Nephron progenitor cell (in vitro differentiated cells): ENCODE measurements around the gene TEX47.

Experiments used
- DNase-seq: peaks from one replicate; pipeline ENCODE4 v3.0.0; 2021
- H3K27ac Mint-ChIP-seq: 2 replicates; pipeline ENCODE4 v1.8.0; 2021; ENCODE audit warnings: mild to moderate bottlenecking, moderate library complexity, mixed read lengths
- H3K27me3 Mint-ChIP-seq: 2 replicates; pipeline ENCODE4 v1.8.0; 2021; ENCODE audit warnings: mild to moderate bottlenecking, low read depth, mixed read lengths; ENCODE audit not compliant: poor library complexity
- H3K36me3 Mint-ChIP-seq: 2 replicates; pipeline ENCODE4 v1.8.0; 2021; ENCODE audit warnings: low read depth, mixed read lengths
- H3K4me1 Mint-ChIP-seq: 2 replicates; pipeline ENCODE4 v1.8.0; 2021; ENCODE audit warnings: mixed read lengths
- H3K4me3 Mint-ChIP-seq: 2 replicates; pipeline ENCODE4 v1.8.0; 2021; ENCODE audit warnings: mild to moderate bottlenecking, moderate library complexity, mixed read lengths
- H3K9me3 Mint-ChIP-seq: 2 replicates; pipeline ENCODE4 v1.8.0; 2021; ENCODE audit warnings: mild to moderate bottlenecking, moderate library complexity, mixed read lengths
- TF ChIP-seq, protein P1 (sequence below): fragments of 200-600 bp; sonication (generic); IDR thresholded peaks from 2 replicates; pipeline ENCODE4 v1.5.0; 2021; ENCODE audit warnings: antibody characterized with exemption

Gene TEX47

DNA sequence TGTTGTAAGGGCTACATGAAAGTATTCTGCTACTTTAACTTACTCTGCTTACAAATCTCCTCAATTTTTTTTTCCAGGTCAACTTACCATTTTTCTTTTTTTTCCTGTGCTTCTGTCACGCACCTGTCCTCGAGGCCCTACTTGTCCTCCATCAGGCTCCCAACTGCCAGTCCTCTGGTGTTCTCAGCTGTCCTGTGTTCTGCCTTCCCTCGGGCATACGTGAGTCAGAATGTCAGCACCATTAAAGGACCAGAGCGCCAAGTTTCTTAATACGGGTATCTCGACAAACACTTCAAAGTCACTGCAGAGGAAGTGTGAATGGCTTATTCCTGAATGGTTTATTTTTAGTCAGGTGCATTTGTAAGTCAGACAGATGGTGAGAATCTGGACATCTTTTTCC, at the start of gene TEX47:
Gene TEX47 (minus strand): TSS at position 185 of the 400 bp plus-strand sequence. CDS start 795 bp downstream, outside the sequence.
- Mint-ChIP-seq H3K27ac (no peak within 1 kb of the TSS), H3K4me3 (no peak within 1 kb of the TSS), H3K27me3 (no peaks in the 10 kb centered on the region), H3K4me1 (no peaks in the 10 kb centered on the region), H3K9me3 (no peaks in the 10 kb centered on the region), H3K36me3 (no peaks in the 10 kb centered on the region)
- TF ChIP-seq, protein P1, sequence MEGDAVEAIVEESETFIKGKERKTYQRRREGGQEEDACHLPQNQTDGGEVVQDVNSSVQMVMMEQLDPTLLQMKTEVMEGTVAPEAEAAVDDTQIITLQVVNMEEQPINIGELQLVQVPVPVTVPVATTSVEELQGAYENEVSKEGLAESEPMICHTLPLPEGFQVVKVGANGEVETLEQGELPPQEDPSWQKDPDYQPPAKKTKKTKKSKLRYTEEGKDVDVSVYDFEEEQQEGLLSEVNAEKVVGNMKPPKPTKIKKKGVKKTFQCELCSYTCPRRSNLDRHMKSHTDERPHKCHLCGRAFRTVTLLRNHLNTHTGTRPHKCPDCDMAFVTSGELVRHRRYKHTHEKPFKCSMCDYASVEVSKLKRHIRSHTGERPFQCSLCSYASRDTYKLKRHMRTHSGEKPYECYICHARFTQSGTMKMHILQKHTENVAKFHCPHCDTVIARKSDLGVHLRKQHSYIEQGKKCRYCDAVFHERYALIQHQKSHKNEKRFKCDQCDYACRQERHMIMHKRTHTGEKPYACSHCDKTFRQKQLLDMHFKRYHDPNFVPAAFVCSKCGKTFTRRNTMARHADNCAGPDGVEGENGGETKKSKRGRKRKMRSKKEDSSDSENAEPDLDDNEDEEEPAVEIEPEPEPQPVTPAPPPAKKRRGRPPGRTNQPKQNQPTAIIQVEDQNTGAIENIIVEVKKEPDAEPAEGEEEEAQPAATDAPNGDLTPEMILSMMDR: no peak
- DNase-seq: no peak

DNA sequence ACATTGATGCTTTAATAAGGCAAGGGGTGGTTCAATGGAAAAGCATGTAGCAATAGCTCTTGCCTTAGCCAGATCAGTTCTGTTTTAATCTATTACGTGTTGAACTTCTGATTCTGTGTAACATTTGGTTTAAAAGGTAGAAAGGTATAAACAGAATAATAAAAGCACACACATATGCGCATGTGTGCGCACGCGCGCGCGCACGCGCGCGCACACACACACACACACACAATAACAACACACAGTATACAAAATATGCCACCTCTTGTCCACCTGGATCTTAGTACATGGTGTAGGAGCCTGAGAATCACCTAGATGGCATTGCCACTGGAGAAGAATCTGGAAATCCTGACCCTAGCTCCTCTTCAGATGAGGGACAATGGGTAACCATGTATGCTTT, 49.6 kb upstream of the TEX47 start:
- Mint-ChIP-seq H3K36me3 (no peaks in the 10 kb centered on the region), H3K4me3 (no peak overlapping the region), H3K4me1 (no peaks in the 10 kb centered on the region), H3K27ac (no peak overlapping the region), H3K9me3 (peaks cover 3% of the 10 kb centered on the region), H3K27me3 (no peaks in the 10 kb centered on the region)
- DNase-seq: no peak
- TF ChIP-seq, protein P1: no peak

DNA sequence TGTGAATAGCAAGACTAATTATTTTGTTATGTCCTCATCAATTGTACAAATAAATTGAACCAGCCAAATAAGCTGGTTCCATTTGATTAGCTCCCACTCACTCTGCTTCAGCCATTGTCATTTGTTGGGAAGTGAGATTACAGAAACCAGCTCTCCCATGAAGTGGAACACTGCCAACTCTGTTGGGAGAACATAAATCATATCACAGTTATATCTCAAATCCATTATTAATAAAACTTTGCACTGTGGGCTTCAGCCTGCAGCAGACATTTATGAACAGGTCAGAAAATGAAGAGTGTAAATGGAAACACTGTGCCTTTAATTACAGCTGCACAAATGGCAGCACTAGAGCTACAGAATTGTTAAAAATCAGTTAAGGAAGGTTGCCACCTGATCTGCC, 46.7 kb upstream of the TEX47 start:
- Mint-ChIP-seq H3K4me1 (no peaks in the 10 kb centered on the region), H3K27ac (no peak overlapping the region), H3K4me3 (no peak overlapping the region), H3K27me3 (no peaks in the 10 kb centered on the region), H3K9me3 (no peaks in the 10 kb centered on the region), H3K36me3 (no peaks in the 10 kb centered on the region)
- TF ChIP-seq, protein P1: no peak
- DNase-seq: no peak

DNA sequence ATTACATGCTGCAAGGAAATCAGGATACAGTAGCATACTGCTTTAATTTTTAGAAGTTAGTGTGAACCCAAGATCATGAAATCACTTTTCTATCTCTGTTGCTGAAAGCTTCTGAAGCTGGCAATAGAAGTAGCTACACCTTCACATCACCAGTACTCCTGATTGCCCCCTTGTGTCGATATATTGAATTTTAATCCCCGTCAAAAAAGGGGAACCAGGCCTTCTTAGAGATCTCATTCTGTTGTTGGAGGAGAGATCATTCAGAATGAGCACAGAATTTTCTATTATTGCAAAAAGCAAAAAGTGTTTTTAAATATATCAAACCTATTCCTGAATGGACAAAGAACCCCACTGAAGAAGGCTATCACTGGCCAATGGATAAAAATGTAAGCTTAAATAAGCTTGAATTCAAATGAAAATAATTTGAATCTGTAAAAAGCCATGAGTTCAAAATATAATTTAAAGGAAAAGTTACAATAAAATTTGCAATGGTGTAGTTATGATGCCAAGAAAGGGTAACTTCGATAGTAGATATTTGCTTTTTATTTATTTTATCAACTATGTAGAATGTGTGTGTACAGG, 39.7 kb upstream of the TEX47 start:
- Mint-ChIP-seq H3K27me3 (no peaks in the 10 kb centered on the region), H3K9me3 (no peaks in the 10 kb centered on the region)
- TF ChIP-seq, protein P1: peak; percentile 76

DNA sequence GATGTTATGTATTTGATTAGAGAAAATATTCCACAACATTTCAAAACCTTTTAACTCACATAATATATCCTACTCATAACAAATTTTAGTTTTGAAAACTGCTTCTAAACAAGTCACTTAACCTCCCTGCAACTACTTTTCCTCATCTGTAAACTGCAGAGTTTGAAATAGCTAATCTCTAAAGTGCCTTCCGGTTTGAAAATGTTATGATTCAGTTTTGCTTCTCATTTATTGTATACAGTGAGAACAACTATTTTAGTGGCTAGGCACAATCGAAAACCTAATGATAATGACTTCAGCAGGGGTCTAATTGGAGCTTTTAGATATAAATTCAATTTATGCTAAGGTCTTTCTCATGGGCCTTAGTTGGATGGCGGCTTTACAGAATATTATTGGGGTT, 30.7 kb upstream of the TEX47 start:
- no peaks in the 10 kb centered on the region for H3K27me3 Mint-ChIP-seq
- no peak for DNase-seq
- TF ChIP-seq, protein P1: no peak
- no peaks in the 10 kb centered on the region for H3K9me3 Mint-ChIP-seq
- no peaks in the 10 kb centered on the region for H3K4me1 Mint-ChIP-seq
- no peak overlapping the region for H3K27ac Mint-ChIP-seq
- H3K4me3 Mint-ChIP-seq: no peak overlapping the region
- no peaks in the 10 kb centered on the region for H3K36me3 Mint-ChIP-seq

More for the DNA sequence above, 39.7 kb upstream of the TEX47 start:
- Mint-ChIP-seq H3K4me1 (no peaks in the 10 kb centered on the region), H3K4me3 (no peak overlapping the region), H3K36me3 (no peaks in the 10 kb centered on the region), H3K27ac (no peak overlapping the region)
- DNase-seq: peak; percentile 21

DNA sequence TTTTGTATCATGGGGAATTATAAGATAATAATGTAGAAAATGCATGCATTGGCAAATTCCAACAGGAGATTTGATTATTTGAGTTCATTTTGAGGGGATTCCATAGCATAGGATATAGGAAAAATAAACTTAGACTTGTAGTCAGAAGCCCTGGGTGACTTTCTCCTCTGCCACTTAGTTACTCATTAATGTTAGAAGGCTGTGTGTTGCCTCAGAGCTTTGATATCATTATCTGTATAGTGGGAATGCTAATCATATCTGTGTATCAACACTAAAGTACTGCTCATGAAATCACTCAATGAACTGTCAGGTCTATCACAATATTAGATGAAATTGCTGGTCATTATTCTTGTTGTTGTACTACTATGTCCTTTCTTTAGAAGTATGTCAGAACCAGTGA, 23.0 kb upstream of the TEX47 start:
- Mint-ChIP-seq H3K27ac (no peak overlapping the region), H3K27me3 (no peaks in the 10 kb centered on the region), H3K9me3 (no peaks in the 10 kb centered on the region), H3K4me3 (no peak overlapping the region), H3K4me1 (no peaks in the 10 kb centered on the region), H3K36me3 (no peaks in the 10 kb centered on the region)
- TF ChIP-seq, protein P1: no peak
- DNase-seq: no peak
